Natural killer cell (primary cell): ENCODE measurements around the gene TLE1. TPM values are rescaled to one million over a fixed set of nuclear protein-coding genes. Genes with fewer than 3 reads are reported as not detected.

ENCODE experiments used
- ATAC-seq, 3 donors: fragments of 150-1000 bp in 2 of 3; fragments of 200-7000 bp in 1 of 3; cut with Tn5 transposase; 1 replicate in 1 of 3; 2 replicates in 2 of 3; pipeline ENCODE4 v1.10.0; 2021; ENCODE audit warnings: mild to moderate bottlenecking in 2 of 3, moderate library complexity in 2 of 3
- DNase-seq, 2 donors: peaks; one replicate each; pipeline versions ENCODE4 v3.0.0 to v3.0.0-alpha.2; 2013 to 2021; ENCODE audit warnings: mixed read lengths in 1 of 2
- H3K27ac ChIP-seq: one replicate; pipeline ENCODE4 v1.5.1; 2013; ENCODE audit warnings: mild to moderate bottlenecking, low read length
- H3K27me3 ChIP-seq: one replicate; pipeline ENCODE4 v1.6.1; 2013; ENCODE audit warnings: low read length; ENCODE audit not compliant: control insufficient read depth, insufficient read depth
- H3K36me3 ChIP-seq: one replicate; pipeline ENCODE4 v1.6.1; 2013; ENCODE audit warnings: low read length; ENCODE audit not compliant: control insufficient read depth, insufficient read depth
- H3K4me1 ChIP-seq: one replicate; pipeline ENCODE4 v1.6.1; 2013; ENCODE audit warnings: low read length; ENCODE audit not compliant: control insufficient read depth, insufficient read depth
- H3K4me3 ChIP-seq: one replicate; pipeline ENCODE4 v1.5.1; 2013; ENCODE audit warnings: low read length
- H3K9me3 ChIP-seq: one replicate; pipeline ENCODE4 v1.6.1; 2013; ENCODE audit warnings: low read length; ENCODE audit not compliant: control insufficient read depth, insufficient read depth
- H3K27ac Mint-ChIP-seq, 2 donors: one replicate each; pipeline ENCODE4 v1.8.0; 2022; ENCODE audit warnings: mild to moderate bottlenecking in 2 of 2, mixed read lengths in 2 of 2, moderate library complexity in 1 of 2
- H3K27me3 Mint-ChIP-seq, 2 donors: one replicate each; pipeline ENCODE4 v1.8.0; 2022; ENCODE audit warnings: low read depth in 2 of 2, mixed read lengths in 2 of 2
- H3K36me3 Mint-ChIP-seq: one replicate; pipeline ENCODE4 v1.8.0; 2022; ENCODE audit warnings: mixed read lengths
- H3K4me1 Mint-ChIP-seq, 2 donors: one replicate each; pipeline ENCODE4 v1.8.0; 2022; ENCODE audit warnings: mixed read lengths in 2 of 2
- H3K4me3 Mint-ChIP-seq: one replicate; pipeline ENCODE4 v1.8.0; 2022; ENCODE audit warnings: mild to moderate bottlenecking, moderate library complexity, mixed read lengths
- H3K9me3 Mint-ChIP-seq, 2 donors: one replicate each; pipeline ENCODE4 v1.8.0; 2022; ENCODE audit warnings: mixed read lengths in 2 of 2
- WGBS: methylation state at CpG from one replicate; pipeline ENCODE4 v1.1.7; 2013; ENCODE audit warnings: missing lambda C conversion rate; ENCODE audit not compliant: insufficient coverage; 5-methylcytosine and 5-hydroxymethylcytosine counted together
- intact Hi-C: fragments of 100-400 bp; cut with micrococcal nuclease; formaldehyde crosslinking; loops from one replicate; pipeline ENCODE4 v1.14.2; 2022
- total RNA-seq, 4 donors: library from RNA; stranded (reverse); fragments of 120-200 nt in 1 of 4; gene quantifications; one replicate each; pipeline versions ENCODE4 v1.2.3 to v1.2.4, GENCODE V29; 2013 to 2022
- TF ChIP-seq, protein P1 (sequence below): fragments of 200-600 bp; IDR thresholded peaks from one replicate; pipeline ENCODE4 v1.8.0; 2022; ENCODE audit warnings: antibody characterized with exemption

Gene TLE1
- total RNA-seq, 3 donors from 2014 or later (not counting 1 experiment from before 2014, with no cell fraction given), result 38.8 to 58.9 (median 44.5) TPM

DNA sequence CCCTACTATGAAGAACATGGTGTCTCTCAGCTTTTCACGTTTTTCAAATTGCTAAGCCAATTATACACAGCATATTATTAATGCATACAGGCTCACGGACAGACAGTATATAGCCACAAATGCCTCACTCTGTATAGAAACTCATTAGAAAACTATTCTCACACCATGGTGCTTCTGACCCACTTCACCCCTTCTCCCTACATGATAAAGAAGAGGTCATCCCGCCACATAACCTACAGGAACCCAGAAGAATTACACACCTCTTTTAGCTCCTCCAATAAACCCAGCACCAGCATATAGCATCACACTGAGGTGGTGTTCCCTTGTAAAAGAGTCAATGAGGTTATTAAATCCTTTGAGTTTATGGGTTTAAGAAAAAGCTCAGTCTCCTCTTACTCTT is 5.6 kb downstream of the TLE1 start:
- Histone ChIP-seq H3K4me3 (no peak overlapping the region), H3K9me3 (no peaks in the 10 kb centered on the region), H3K27ac (no peak overlapping the region), H3K27me3 (no peaks in the 10 kb centered on the region), H3K4me1 (peaks cover 21% of the 10 kb centered on the region), H3K36me3 (peaks cover 2% of the 10 kb centered on the region)
- no peaks in the 10 kb centered on the region for H3K9me3 Mint-ChIP-seq
- H3K36me3 Mint-ChIP-seq, result peaks cover 13% of the 10 kb centered on the region
- no peaks in the 10 kb centered on the region for H3K27me3 Mint-ChIP-seq
- ATAC-seq (no peak), DNase-seq (no peak)
- TF ChIP-seq, protein P1, sequence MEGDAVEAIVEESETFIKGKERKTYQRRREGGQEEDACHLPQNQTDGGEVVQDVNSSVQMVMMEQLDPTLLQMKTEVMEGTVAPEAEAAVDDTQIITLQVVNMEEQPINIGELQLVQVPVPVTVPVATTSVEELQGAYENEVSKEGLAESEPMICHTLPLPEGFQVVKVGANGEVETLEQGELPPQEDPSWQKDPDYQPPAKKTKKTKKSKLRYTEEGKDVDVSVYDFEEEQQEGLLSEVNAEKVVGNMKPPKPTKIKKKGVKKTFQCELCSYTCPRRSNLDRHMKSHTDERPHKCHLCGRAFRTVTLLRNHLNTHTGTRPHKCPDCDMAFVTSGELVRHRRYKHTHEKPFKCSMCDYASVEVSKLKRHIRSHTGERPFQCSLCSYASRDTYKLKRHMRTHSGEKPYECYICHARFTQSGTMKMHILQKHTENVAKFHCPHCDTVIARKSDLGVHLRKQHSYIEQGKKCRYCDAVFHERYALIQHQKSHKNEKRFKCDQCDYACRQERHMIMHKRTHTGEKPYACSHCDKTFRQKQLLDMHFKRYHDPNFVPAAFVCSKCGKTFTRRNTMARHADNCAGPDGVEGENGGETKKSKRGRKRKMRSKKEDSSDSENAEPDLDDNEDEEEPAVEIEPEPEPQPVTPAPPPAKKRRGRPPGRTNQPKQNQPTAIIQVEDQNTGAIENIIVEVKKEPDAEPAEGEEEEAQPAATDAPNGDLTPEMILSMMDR, result no peak
- H3K4me3 Mint-ChIP-seq, result no peak overlapping the region
- WGBS, result 89% methylated on average over 3 of the region's 3 CpGs
- intact Hi-C loops, result no loop called here
- peaks cover 15 to 19% of the 10 kb centered on the region in 2 donors for H3K4me1 Mint-ChIP-seq
- H3K27ac Mint-ChIP-seq, result no peak overlapping the region

DNA sequence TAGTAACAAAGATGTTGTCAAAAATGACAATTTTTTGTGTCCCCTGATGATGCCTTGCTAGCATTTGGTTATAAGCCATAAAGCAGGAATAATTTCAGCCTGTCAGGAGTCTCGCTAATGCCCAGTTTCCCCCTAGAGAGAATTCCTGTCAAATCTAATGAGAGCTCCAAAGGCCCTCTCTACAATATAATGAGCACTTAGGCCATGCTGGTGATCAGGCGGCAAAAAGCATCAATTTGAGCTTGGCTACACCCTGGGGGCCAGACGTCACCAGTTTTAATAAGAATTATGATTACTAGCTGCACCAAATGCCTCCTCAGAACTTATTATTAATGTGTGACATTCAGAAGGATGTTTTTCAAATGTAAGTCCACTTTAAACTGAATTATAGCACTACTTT is 6.1 kb downstream of the TLE1 start:
- H3K36me3 ChIP-seq, result peaks cover 2% of the 10 kb centered on the region
- no peak overlapping the region for H3K4me3 ChIP-seq

DNA sequence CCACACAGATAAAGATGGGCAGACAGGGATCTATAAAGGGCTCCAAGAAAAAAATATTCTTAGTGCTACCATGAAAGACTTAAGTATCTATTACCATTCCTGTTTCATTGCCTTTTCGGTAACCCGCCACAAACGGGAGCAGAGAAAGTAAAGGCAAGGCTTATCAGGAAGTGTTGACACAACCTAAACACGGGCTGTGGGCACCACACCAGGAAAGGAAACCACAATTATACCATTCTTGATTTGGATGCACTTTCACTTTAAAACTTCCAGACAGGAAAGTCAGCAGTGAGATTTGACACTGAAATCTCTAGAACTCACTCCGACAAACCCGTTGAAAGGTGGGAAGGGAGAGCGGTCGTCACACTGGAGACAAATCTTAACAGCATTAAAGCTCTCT is 6.5 kb downstream of the TLE1 start:
- Mint-ChIP-seq H3K27me3 (no peaks in the 10 kb centered on the region), H3K9me3 (no peaks in the 10 kb centered on the region), H3K4me1 (peaks cover 16 to 19% of the 10 kb centered on the region in 2 donors), H3K36me3 (peaks cover 13% of the 10 kb centered on the region), H3K27ac (no peak overlapping the region), H3K4me3 (peak overlapping the region; percentile 57)
- Histone ChIP-seq H3K27me3 (no peaks in the 10 kb centered on the region), H3K9me3 (no peaks in the 10 kb centered on the region), H3K27ac (no peak overlapping the region), H3K36me3 (peaks cover 2% of the 10 kb centered on the region), H3K4me3 (no peak overlapping the region), H3K4me1 (peaks cover 21% of the 10 kb centered on the region)
- no peak for DNase-seq
- no peak for ATAC-seq
- 15% methylated on average over 8 of the region's 8 CpGs for WGBS
- intact Hi-C loops, result no loop called here
- TF ChIP-seq, protein P1, result no peak

More for the DNA sequence above, 6.1 kb downstream of the TLE1 start:
- WGBS, result 87% methylated on average over 3 of the region's 3 CpGs
- H3K27me3 ChIP-seq, result no peaks in the 10 kb centered on the region
- Mint-ChIP-seq H3K9me3 (no peaks in the 10 kb centered on the region), H3K27me3 (no peaks in the 10 kb centered on the region), H3K27ac (no peak overlapping the region), H3K4me3 (no peak overlapping the region), H3K4me1 (peaks cover 15 to 19% of the 10 kb centered on the region in 2 donors), H3K36me3 (peaks cover 13% of the 10 kb centered on the region)
- H3K4me1 ChIP-seq, result peaks cover 21% of the 10 kb centered on the region
- no peak for DNase-seq
- TF ChIP-seq, protein P1, result no peak
- H3K27ac ChIP-seq, result no peak overlapping the region
- intact Hi-C loops, result no loop called here
- no peaks in the 10 kb centered on the region for H3K9me3 ChIP-seq
- ATAC-seq, result no peak

DNA sequence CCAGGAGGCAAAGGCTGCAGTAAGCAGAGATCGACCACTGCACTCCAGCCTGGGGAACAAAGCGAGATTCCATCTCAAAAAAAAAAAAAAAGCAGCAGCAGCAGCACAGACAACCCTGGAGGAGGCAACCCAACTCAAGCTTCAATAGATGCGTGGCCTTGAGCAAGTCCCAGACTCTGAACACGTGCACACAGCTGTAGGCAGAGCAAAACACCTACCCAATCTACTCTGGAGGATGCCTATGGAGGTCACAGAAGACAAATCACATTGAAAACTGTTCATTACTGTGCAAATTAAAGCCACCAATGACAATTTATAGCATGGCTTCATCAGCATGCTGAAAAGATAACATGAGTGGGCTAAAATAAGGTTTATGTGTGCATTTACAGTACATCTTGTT is 7.2 kb downstream of the TLE1 start:
- H3K27ac ChIP-seq, result no peak overlapping the region
- no peaks in the 10 kb centered on the region for H3K27me3 ChIP-seq
- H3K27me3 Mint-ChIP-seq, result no peaks in the 10 kb centered on the region
- H3K4me3 ChIP-seq, result no peak overlapping the region
- no peak overlapping the region for H3K27ac Mint-ChIP-seq
- H3K9me3 Mint-ChIP-seq, result no peaks in the 10 kb centered on the region
- peak overlapping the region; percentile 57 for H3K4me3 Mint-ChIP-seq
- peaks cover 18 to 19% of the 10 kb centered on the region in 2 donors for H3K4me1 Mint-ChIP-seq
- peaks cover 21% of the 10 kb centered on the region for H3K4me1 ChIP-seq
- H3K36me3 ChIP-seq, result peaks cover 2% of the 10 kb centered on the region
- WGBS, result 80% methylated on average over 4 of the region's 4 CpGs
- TF ChIP-seq, protein P1, result no peak
- no peaks in the 10 kb centered on the region for H3K9me3 ChIP-seq
- H3K36me3 Mint-ChIP-seq, result peaks cover 13% of the 10 kb centered on the region
- no peak for DNase-seq
- intact Hi-C loops, result no loop called here
- no peak for ATAC-seq
